PC-3 (cell line): ENCODE results near the gene CLCF1. TPM values are rescaled to one million over a fixed set of nuclear protein-coding genes. Genes with fewer than 3 reads are reported as not detected.

ENCODE experiments used
- ATAC-seq: fragments of 200-7000 bp; cut with Tn5 transposase; 2 replicates; pipeline ENCODE4 v1.9.1; 2020; ENCODE audit warnings: mild to moderate bottlenecking, moderate library complexity
- BruUV-seq: library from RNA; stranded (reverse); fragments of 400-500 nt; replicated peaks from 2 replicates; lab custom pipeline; 2021; lab: Mats Ljungman, UMichigan
- CTCF ChIA-PET: fragments of 300-600 bp; sonication (Branson Sonifier 250); formaldehyde crosslinking; loops from one replicate; lab custom pipeline; 2022; ENCODE audit warnings: antibody characterized with exemption; lab: Charles Lee
- POLR2A ChIA-PET: fragments of 300-600 bp; sonication (Branson Sonifier 250); formaldehyde crosslinking; loops from one replicate; lab custom pipeline; 2022; ENCODE audit warnings: antibody characterized with exemption; ENCODE audit not compliant: unreplicated experiment; lab: Charles Lee
- DNase-seq: peaks from one replicate; pipeline ENCODE4 v3.0.0-alpha.2; 2015
- H2AFZ ChIP-seq: fragments of 300-600 bp; sonication (generic); 2 replicates; pipeline ENCODE4 v1.6.0; 2016; ENCODE audit warnings: antibody characterized with exemption, low read length
- H3F3A ChIP-seq: fragments of 300-600 bp; sonication (generic); one replicate; pipeline ENCODE4 v1.6.0; 2017; ENCODE audit warnings: antibody characterized with exemption, low read length, control low read depth, mild to moderate bottlenecking; ENCODE audit not compliant: unreplicated experiment
- H3K27ac ChIP-seq: fragments of 300-600 bp; sonication (generic); 2 replicates; pipeline ENCODE4 v1.5.1; 2016; ENCODE audit warnings: mild to moderate bottlenecking, low read length
- H3K27me3 ChIP-seq: fragments of 300-600 bp; sonication (generic); 2 replicates; pipeline ENCODE4 v1.6.1; 2016; ENCODE audit warnings: low read length, mixed read lengths
- H3K36me3 ChIP-seq: fragments of 300-600 bp; sonication (generic); 2 replicates; pipeline ENCODE4 v1.6.1; 2016; ENCODE audit warnings: low read depth, mixed run types, low read length, mixed read lengths
- H3K4me1 ChIP-seq: fragments of 300-600 bp; sonication (generic); 2 replicates; pipeline ENCODE4 v1.5.1; 2016; ENCODE audit warnings: low read length; ENCODE audit not compliant: insufficient read depth
- H3K4me2 ChIP-seq: fragments of 300-600 bp; sonication (generic); 2 replicates; pipeline ENCODE4 v1.6.0; 2016; ENCODE audit warnings: low read length
- H3K4me3 ChIP-seq: fragments of 300-600 bp; sonication (generic); 2 replicates; pipeline ENCODE4 v1.5.1; 2016; ENCODE audit warnings: mild to moderate bottlenecking, low read length, mixed read lengths
- H3K79me2 ChIP-seq: fragments of 300-600 bp; sonication (generic); 2 replicates; pipeline ENCODE4 v1.6.1; 2017; ENCODE audit warnings: low read length, mixed read lengths
- H3K9ac ChIP-seq: fragments of 300-600 bp; sonication (generic); 2 replicates; pipeline ENCODE4 v1.6.0; 2016; ENCODE audit warnings: mild to moderate bottlenecking, low read length
- H3K9me2 ChIP-seq: fragments of 300-600 bp; sonication (generic); replicated peaks from 2 replicates; pipeline ENCODE4 v1.6.1; 2016; ENCODE audit warnings: mixed run types, low read length, mixed read lengths
- H3K9me3 ChIP-seq: fragments of 300-600 bp; sonication (generic); 2 replicates; pipeline ENCODE4 v1.6.1; 2016; ENCODE audit warnings: low read length, mixed read lengths
- H4K20me1 ChIP-seq: fragments of 300-600 bp; sonication (generic); 2 replicates; pipeline ENCODE4 v1.6.1; 2016; ENCODE audit warnings: low read length, mixed read lengths
- EZH2 ChIP-seq: fragments of 300-600 bp; sonication (generic); IDR thresholded peaks from one replicate; pipeline ENCODE4 v1.6.1; 2017; ENCODE audit warnings: antibody characterized with exemption, mild to moderate bottlenecking, low read length; ENCODE audit not compliant: unreplicated experiment
- EZH2phosphoT487 ChIP-seq: fragments of 300-600 bp; sonication (generic); IDR thresholded peaks from 2 replicates; pipeline ENCODE4 v1.6.1; 2018; ENCODE audit warnings: mild to moderate bottlenecking, antibody characterized with exemption, low read length, borderline replicate concordance
- intact Hi-C: fragments of 100-400 bp; cut with micrococcal nuclease; formaldehyde crosslinking; loops from 2 replicates; pipeline ENCODE4 v1.9.0; 2023
- total RNA-seq: library from RNA; depleted of rRNA; stranded (reverse); fragments of >200 nt; gene quantifications from 2 replicates; pipeline ENCODE4 v1.2.3, GENCODE V29; 2014
- TF ChIP-seq, protein P1 (sequence below): fragments of 300-600 bp; sonication (generic); conservative IDR thresholded peaks from 2 replicates; pipeline ENCODE4 v1.5.1; 2017; ENCODE audit warnings: antibody characterized with exemption, low read depth, mild to moderate bottlenecking, low read length

Gene CLCF1
- total RNA-seq, 1 experiment from 2014 or later, result 48.3 TPM

DNA sequence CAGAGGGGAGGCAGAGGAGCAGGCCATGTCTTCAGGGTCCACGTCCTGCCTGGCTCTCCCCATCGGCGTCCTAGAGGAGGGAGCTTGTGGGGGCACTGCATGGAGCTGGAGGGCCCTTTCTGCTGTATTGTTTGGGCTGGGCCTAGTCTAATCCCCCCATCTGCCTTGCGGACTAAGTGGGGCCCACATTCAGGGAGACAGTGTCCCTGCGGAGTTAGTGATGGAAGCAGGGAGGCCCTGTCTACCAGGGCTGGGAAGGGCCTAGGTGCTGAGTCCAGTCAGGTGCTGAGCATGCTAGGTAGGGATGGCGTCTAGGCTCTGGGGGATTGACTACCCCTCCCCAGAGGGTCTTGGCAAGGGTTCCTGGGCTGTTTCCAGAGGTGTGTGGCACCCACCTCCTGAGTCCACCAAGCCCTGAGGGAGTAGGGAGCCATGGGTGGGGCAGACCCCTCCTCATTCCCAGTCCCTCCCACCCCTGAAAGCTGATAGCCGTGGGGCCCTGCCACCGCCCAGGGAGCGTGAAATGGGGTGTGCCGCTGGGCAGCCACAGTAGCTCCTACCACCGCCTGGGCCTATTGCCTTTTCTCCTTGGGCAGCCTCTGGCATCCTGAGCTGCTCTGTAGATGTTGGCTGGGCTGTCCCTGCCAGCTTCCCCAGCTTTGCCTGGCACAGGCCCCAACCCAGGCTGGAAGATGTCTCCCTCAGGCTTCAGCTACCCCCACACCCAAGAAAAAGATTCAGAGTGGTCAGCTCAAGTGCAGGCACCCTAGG, 18.2 kb downstream of the CLCF1 start:
- Histone ChIP-seq H4K20me1 (no peaks in the 10 kb centered on the region), H3K4me1 (peaks cover 64% of the 10 kb centered on the region), H3K27me3 (no peaks in the 10 kb centered on the region), H3K9me2 (no peaks in the 10 kb centered on the region), H3K9ac (peak overlapping the region; percentile 79), H2AFZ (no peak overlapping the region), H3K9me3 (no peaks in the 10 kb centered on the region), H3K79me2 (peaks cover 14% of the 10 kb centered on the region), H3K4me3 (peak overlapping the region; percentile 10; the same call in 1 of the 2 replicates), H3K36me3 (no peaks in the 10 kb centered on the region), H3K27ac (peak overlapping the region; percentile 93), H3F3A (peaks cover 17% of the 10 kb centered on the region), H3K4me2 (peak overlapping the region; percentile 92)
- BruUV-seq, result no TSS peak
- ChIA-PET POLR2A (interaction anchor here (0.6 to 1.8 kb wide), 2 partner anchors 9 to 1663 kb away, joined by 3 to 8 read pairs; no protein-coding TSS in a partner anchor), CTCF (interaction anchor here (0.6 to 4.1 kb wide), 4 partner anchors 9 to 37 kb away, joined by 4 to 46 read pairs (median 10); partner anchors contain the start of gene RAD9A)
- DNase-seq, result no peak
- TF ChIP-seq, protein P1, sequence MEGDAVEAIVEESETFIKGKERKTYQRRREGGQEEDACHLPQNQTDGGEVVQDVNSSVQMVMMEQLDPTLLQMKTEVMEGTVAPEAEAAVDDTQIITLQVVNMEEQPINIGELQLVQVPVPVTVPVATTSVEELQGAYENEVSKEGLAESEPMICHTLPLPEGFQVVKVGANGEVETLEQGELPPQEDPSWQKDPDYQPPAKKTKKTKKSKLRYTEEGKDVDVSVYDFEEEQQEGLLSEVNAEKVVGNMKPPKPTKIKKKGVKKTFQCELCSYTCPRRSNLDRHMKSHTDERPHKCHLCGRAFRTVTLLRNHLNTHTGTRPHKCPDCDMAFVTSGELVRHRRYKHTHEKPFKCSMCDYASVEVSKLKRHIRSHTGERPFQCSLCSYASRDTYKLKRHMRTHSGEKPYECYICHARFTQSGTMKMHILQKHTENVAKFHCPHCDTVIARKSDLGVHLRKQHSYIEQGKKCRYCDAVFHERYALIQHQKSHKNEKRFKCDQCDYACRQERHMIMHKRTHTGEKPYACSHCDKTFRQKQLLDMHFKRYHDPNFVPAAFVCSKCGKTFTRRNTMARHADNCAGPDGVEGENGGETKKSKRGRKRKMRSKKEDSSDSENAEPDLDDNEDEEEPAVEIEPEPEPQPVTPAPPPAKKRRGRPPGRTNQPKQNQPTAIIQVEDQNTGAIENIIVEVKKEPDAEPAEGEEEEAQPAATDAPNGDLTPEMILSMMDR, result no peak
- TF ChIP-seq EZH2, result no peak
- no peak for TF ChIP-seq EZH2phosphoT487
- no peak for ATAC-seq
- intact Hi-C loops, result no loop called here

DNA sequence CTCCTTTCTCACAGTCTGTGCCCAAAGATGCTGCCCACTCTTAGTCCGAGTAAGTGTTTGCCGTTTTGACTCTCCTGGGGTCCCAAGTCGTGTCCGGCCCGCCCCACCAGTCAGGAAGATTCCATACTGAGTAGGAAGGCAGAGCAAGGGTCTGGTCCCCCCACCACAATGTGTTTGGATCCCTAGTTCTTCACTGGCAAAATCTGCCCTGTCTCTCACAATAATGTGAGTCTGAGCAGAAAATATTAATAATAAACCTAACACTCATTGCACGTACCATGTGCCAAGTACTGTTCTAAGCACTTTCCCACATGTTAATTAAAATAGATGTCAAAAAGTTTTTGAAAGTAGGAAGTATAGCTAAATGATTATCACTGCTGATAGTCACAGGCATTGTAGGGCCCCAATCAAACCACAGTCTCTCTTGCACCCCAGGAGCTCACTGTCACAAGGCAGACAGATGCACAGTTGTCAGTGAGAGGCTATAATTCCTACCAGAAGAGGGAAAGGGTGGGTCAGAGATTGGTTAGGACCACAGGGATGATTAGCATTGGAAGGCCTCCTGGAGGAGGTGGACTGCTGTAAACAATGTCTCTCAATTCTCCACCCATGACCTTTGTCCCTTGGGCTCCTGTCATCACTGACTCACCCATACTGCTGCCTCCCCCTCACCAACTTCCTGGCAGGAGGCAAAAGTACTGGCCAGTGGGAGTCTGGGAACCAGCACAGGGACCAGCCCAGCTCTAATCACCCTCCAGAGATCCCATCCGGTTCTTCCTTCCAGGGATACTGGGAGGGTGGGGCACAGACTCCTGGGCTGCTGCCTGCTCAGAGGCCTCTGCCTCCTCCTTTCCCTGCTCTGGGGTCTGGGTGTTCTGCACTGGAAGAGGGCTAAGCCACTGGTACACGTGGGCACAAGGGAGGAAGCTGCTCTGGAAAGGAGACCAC, 19.0 kb downstream of the CLCF1 start:
- H4K20me1 ChIP-seq, result no peaks in the 10 kb centered on the region
- peak overlapping the region; percentile 93 for H3K27ac ChIP-seq
- peak overlapping the region; percentile 92 for H3K4me2 ChIP-seq
- H3K4me3 ChIP-seq, result peak overlapping the region; percentile 77
- BruUV-seq, result TSS peak; percentile 95
- peaks cover 17% of the 10 kb centered on the region for H3F3A ChIP-seq
- DNase-seq (peak; percentile 99), ATAC-seq (peak; percentile 64)
- TF ChIP-seq EZH2, result no peak
- no peak for TF ChIP-seq EZH2phosphoT487
- TF ChIP-seq, protein P1, result peak; percentile 16; the same call in 1 of the 2 replicates
- intact Hi-C loops, result loop anchor here (1.0 kb wide), 1 partner anchor 8 kb away; no protein-coding TSS in a partner anchor
- peaks cover 14% of the 10 kb centered on the region for H3K79me2 ChIP-seq
- peak overlapping the region; percentile 69; the same call in 1 of the 2 replicates for H2AFZ ChIP-seq
- H3K36me3 ChIP-seq, result no peaks in the 10 kb centered on the region
- no peaks in the 10 kb centered on the region for H3K27me3 ChIP-seq
- peaks cover 64% of the 10 kb centered on the region for H3K4me1 ChIP-seq
- peak overlapping the region; percentile 87 for H3K9ac ChIP-seq
- no peaks in the 10 kb centered on the region for H3K9me2 ChIP-seq
- POLR2A ChIA-PET, result interaction anchor here (0.6 to 2.3 kb wide), 5 partner anchors 8 to 1663 kb away, joined by 3 to 32 read pairs (median 5); partner anchors contain the start of gene CLCF1
- H3K9me3 ChIP-seq, result no peaks in the 10 kb centered on the region
- CTCF ChIA-PET, result interaction anchor here (0.6 to 4.1 kb wide), 6 partner anchors 9 to 31 kb away, joined by 3 to 46 read pairs (median 8); partner anchors contain the start of gene CLCF1
